OCI-LY7 (cell line): ENCODE results near the gene ICA1L. TPM values are rescaled to one million over a fixed set of nuclear protein-coding genes. Genes with fewer than 3 reads are reported as not detected.
A peak's percentile ranks its signal among the peaks of the same experiment; 100 is the strongest.
"Not testable (repeated sequence)": the region's sequence is repeated elsewhere in the genome, so short reads cannot be mapped to it uniquely, and the experiment has no call there.

ENCODE experiments used
- BruUV-seq: library from RNA; stranded (reverse); fragments of 400-500 nt; replicated peaks from 2 replicates; lab custom pipeline; 2021; lab: Mats Ljungman, UMichigan
- CTCF ChIA-PET: fragments of 300-600 bp; sonication (Branson Sonifier 250); formaldehyde crosslinking; loops from one replicate; lab custom pipeline; 2022; ENCODE audit warnings: antibody characterized with exemption; ENCODE audit not compliant: unreplicated experiment; lab: Charles Lee
- POLR2A ChIA-PET: fragments of 300-600 bp; sonication (Branson Sonifier 250); formaldehyde crosslinking; loops from one replicate; lab custom pipeline; 2022; ENCODE audit warnings: antibody characterized with exemption; lab: Charles Lee
- DNase-seq: peaks from one replicate; pipeline ENCODE4 v3.0.0-alpha.2; 2015; ENCODE audit warnings: low spot score
- H2AFZ ChIP-seq: fragments of 200-600 bp; sonication (generic), shearing (Covaris generic); 2 replicates; pipeline ENCODE4 v1.6.1; 2014; ENCODE audit warnings: mild to moderate bottlenecking, antibody characterized with exemption, low read length, moderate library complexity
- H3K27ac ChIP-seq: fragments of 200-600 bp; sonication (generic); 2 replicates; pipeline ENCODE4 v1.5.1; 2014; ENCODE audit warnings: mixed run types, low read depth, mild to moderate bottlenecking, moderate library complexity, low read length, inconsistent platforms; ENCODE audit not compliant: poor library complexity, severe bottlenecking
- H3K36me3 ChIP-seq: fragments of 200-600 bp; sonication (generic); 2 replicates; pipeline ENCODE4 v1.6.1; 2014; ENCODE audit warnings: mild to moderate bottlenecking, antibody characterized with exemption, low read length, moderate library complexity, mixed read lengths; ENCODE audit not compliant: insufficient read depth
- H3K4me1 ChIP-seq: fragments of 200-600 bp; sonication (generic); 2 replicates; pipeline ENCODE4 v1.5.1; 2014; ENCODE audit warnings: mild to moderate bottlenecking, low read length; ENCODE audit not compliant: insufficient read depth, poor library complexity, severe bottlenecking
- H3K4me2 ChIP-seq: fragments of 200-600 bp; sonication (generic); 2 replicates; pipeline ENCODE4 v1.6.1; 2014; ENCODE audit warnings: mild to moderate bottlenecking, low read length
- H3K4me3 ChIP-seq: fragments of 200-600 bp; sonication (generic); 2 replicates; pipeline ENCODE4 v1.5.1; 2014; ENCODE audit warnings: mild to moderate bottlenecking, low read depth, low read length; ENCODE audit not compliant: poor library complexity, severe bottlenecking
- H3K79me2 ChIP-seq: fragments of 200-600 bp; sonication (generic); 2 replicates; pipeline ENCODE4 v1.6.1; 2016; ENCODE audit warnings: low read depth, mild to moderate bottlenecking, low read length, moderate library complexity, mixed read lengths; ENCODE audit not compliant: insufficient read depth
- H3K9me2 ChIP-seq: fragments of 200-600 bp; sonication (generic); 2 replicates; pipeline ENCODE4 v1.6.1; 2016; ENCODE audit warnings: mild to moderate bottlenecking, low read length, mixed read lengths; ENCODE audit not compliant: insufficient read depth
- H3K9me3 ChIP-seq: fragments of 200-600 bp; sonication (generic); 2 replicates; pipeline ENCODE4 v1.6.1; 2014; ENCODE audit warnings: mild to moderate bottlenecking, mixed run types, low read length, mixed read lengths
- H4K20me1 ChIP-seq: fragments of 200-600 bp; sonication (generic); 2 replicates; pipeline ENCODE4 v1.6.1; 2014; ENCODE audit warnings: mild to moderate bottlenecking, antibody characterized with exemption, low read length, moderate library complexity, mixed read lengths; ENCODE audit not compliant: insufficient read depth
- EZH2phosphoT487 ChIP-seq: fragments of 200-600 bp; sonication (generic); IDR thresholded peaks from 2 replicates; pipeline ENCODE4 v1.6.1; 2018; ENCODE audit warnings: low read depth, borderline replicate concordance, mild to moderate bottlenecking, mixed run types, antibody characterized with exemption, low read length, moderate library complexity, mixed read lengths
- intact Hi-C: fragments of 100-400 bp; cut with micrococcal nuclease; formaldehyde crosslinking; loops from one replicate; pipeline ENCODE4 v1.10.0; 2022; ENCODE audit not compliant: unreplicated experiment
- total RNA-seq, 2 experiments: library from RNA; depleted of rRNA in 1 of 2; stranded (reverse); fragments of >200 nt in 1 of 2; shearing (Covaris generic) in 1 of 2; gene quantifications; 2 replicates each; pipeline ENCODE4 v1.2.3, GENCODE V29; 2014 to 2022
- TF ChIP-seq, protein P1 (sequence below): fragments of 200-600 bp; sonication (generic); conservative IDR thresholded peaks from 2 replicates; pipeline ENCODE4 v1.5.1; 2014; ENCODE audit warnings: mild to moderate bottlenecking, antibody characterized with exemption, low read length, moderate library complexity, mixed read lengths

Gene ICA1L
- total RNA-seq, 2 experiments from 2014 or later = 5.2 to 11.1 TPM

DNA sequence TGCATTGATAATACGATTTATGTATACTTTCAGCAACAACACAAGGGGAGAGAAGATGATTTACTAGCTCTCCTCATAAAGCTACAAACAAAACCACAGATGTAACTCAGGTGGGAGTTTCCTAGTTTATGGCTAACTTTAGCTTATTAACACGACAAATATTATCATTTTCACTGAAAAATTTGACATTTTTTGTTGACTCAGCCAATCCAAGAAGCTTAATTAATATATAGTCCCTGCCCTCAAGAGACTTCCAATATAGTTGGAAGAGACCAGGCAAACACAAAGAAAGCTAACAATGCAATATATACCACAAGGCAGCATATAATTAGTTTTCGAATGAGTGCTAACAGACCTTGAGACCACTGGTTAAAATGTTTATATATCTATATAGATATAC is 39.1 kb upstream of the ICA1L start:
- TF ChIP-seq EZH2phosphoT487 = no peak
- TF ChIP-seq, protein P1, sequence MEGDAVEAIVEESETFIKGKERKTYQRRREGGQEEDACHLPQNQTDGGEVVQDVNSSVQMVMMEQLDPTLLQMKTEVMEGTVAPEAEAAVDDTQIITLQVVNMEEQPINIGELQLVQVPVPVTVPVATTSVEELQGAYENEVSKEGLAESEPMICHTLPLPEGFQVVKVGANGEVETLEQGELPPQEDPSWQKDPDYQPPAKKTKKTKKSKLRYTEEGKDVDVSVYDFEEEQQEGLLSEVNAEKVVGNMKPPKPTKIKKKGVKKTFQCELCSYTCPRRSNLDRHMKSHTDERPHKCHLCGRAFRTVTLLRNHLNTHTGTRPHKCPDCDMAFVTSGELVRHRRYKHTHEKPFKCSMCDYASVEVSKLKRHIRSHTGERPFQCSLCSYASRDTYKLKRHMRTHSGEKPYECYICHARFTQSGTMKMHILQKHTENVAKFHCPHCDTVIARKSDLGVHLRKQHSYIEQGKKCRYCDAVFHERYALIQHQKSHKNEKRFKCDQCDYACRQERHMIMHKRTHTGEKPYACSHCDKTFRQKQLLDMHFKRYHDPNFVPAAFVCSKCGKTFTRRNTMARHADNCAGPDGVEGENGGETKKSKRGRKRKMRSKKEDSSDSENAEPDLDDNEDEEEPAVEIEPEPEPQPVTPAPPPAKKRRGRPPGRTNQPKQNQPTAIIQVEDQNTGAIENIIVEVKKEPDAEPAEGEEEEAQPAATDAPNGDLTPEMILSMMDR = no peak
- H3K9me2 ChIP-seq = no peaks in the 10 kb centered on the region
- peak overlapping the region; percentile 82 for H3K27ac ChIP-seq
- no TSS peak for BruUV-seq
- H3K4me1 ChIP-seq = peaks cover 20% of the 10 kb centered on the region
- H3K36me3 ChIP-seq = peaks cover 42% of the 10 kb centered on the region
- intact Hi-C loops = loop anchor here (1.0 to 10.0 kb wide), 4 partner anchors 39 to 524 kb away; partner anchors contain the start of genes CYP20A1, ICA1L and NBEAL1
- H2AFZ ChIP-seq = no peak overlapping the region
- peaks cover 15% of the 10 kb centered on the region; the same call in 1 of the 2 replicates for H4K20me1 ChIP-seq
- ChIA-PET POLR2A (interaction anchor here (0.6 to 2.1 kb wide), 14 partner anchors 9 to 636 kb away, joined by 3 to 14 read pairs (median 6); partner anchors contain the start of gene ICA1L), CTCF (no interaction called here)
- peaks cover 5% of the 10 kb centered on the region for H3K9me3 ChIP-seq
- H3K79me2 ChIP-seq = peaks cover 58% of the 10 kb centered on the region
- peak overlapping the region; percentile 98 for H3K4me2 ChIP-seq
- peak overlapping the region; percentile 88 for H3K4me3 ChIP-seq
- no peak for DNase-seq

DNA sequence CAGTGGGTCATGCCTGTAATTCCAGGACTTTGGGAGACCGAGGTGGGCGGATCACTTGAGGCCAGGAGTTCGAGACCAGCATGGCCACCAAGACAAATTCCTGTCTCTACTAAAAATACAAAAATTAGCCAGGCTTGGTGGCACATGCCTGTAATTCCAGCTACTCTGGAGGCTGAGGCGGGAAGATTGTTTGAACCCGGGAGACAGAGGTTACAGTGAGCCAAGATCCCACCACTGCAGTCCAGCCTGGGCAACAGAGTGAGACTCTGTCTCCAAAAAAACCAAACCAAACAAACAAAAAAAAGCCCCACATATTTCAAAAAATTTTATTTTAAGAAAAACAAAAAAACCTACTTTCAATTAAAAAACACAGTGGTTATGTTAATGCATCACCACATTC is 38.7 kb upstream of the ICA1L start:
- H3K4me3 ChIP-seq = peak overlapping the region; percentile 88
- DNase-seq, CTCF ChIA-PET, BruUV-seq, H2AFZ ChIP-seq, H3K9me3 ChIP-seq, H3K9me2 ChIP-seq: not testable (repeated sequence)
- peak overlapping the region; percentile 98 for H3K4me2 ChIP-seq
- intact Hi-C loops = loop anchor here (10.0 kb wide), 1 partner anchor 525 kb away; no protein-coding TSS in a partner anchor
- H3K36me3 ChIP-seq = peaks cover 47% of the 10 kb centered on the region
- POLR2A ChIA-PET = interaction anchor here (0.6 to 2.1 kb wide), 9 partner anchors 9 to 635 kb away, joined by 3 to 14 read pairs (median 6); partner anchors contain the start of gene ICA1L
- H4K20me1 ChIP-seq = peaks cover 15% of the 10 kb centered on the region; the same call in 1 of the 2 replicates
- peak overlapping the region; percentile 82 for H3K27ac ChIP-seq
- H3K4me1 ChIP-seq = peaks cover 20% of the 10 kb centered on the region
- peaks cover 62% of the 10 kb centered on the region for H3K79me2 ChIP-seq

DNA sequence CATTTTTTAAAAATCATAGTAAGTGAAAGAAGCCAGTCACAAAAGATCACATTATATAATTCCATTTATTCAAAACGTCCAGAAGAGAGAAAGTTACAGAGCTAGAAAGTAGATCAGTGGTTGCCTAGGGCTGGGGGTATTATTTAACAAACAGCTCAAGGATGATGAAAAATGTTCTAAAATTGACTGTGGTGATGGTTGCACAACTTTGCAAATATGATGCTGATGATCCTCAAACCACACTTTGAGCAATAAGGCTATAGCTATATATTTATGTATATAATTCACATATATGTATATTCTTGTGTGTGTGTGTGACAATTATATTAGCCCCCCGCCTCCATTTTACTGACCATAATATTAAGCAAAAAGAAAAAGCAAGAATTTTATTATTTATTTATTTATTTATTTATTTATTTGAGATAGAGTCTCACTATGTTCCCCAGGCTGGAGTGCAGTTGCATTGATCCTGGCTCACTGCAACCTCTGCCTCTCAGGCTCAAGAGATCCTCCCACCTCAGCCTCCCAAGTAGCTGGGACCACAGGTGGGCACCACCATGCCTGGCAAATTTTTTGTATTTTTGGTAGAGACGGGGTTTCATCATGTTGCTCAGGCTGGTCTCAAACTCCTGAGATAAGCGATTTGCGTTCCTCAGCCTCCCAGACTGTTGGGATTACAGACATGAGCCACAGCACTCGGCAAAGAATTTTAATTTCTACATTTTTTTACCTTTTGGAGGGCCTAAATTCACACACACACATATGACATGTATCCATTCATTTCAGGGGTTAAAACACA is 38.0 kb upstream of the ICA1L start:
- peaks cover 53% of the 10 kb centered on the region for H3K36me3 ChIP-seq
- H3K9me2 ChIP-seq = no peaks in the 10 kb centered on the region
- peaks cover 15% of the 10 kb centered on the region; the same call in 1 of the 2 replicates for H4K20me1 ChIP-seq
- H2AFZ ChIP-seq = no peak overlapping the region
- no peak for DNase-seq
- H3K27ac ChIP-seq = no peak overlapping the region
- peak overlapping the region; percentile 98 for H3K4me2 ChIP-seq
- TF ChIP-seq, protein P1 = no peak
- no peak for TF ChIP-seq EZH2phosphoT487
- intact Hi-C loops = loop anchor here (10.0 kb wide), 1 partner anchor 525 kb away; no protein-coding TSS in a partner anchor
- H3K79me2 ChIP-seq = peaks cover 68% of the 10 kb centered on the region
- POLR2A ChIA-PET = interaction anchor here (0.9 to 1.5 kb wide), 4 partner anchors 16 to 42 kb away, joined by 3 to 5 read pairs (median 4); no protein-coding TSS in a partner anchor
- peaks cover 20% of the 10 kb centered on the region for H3K4me1 ChIP-seq
- CTCF ChIA-PET = no interaction called here
- H3K4me3 ChIP-seq = peak overlapping the region; percentile 88
- no TSS peak for BruUV-seq
- H3K9me3 ChIP-seq = peaks cover 15% of the 10 kb centered on the region
